H1 (cell line): ENCODE measurements around the gene RFX2. TPM values are rescaled to one million over a fixed set of nuclear protein-coding genes. Genes with fewer than 3 reads are reported as not detected.

ENCODE experiments used
- CTCF ChIA-PET: fragments of 300-600 bp; sonication (Branson Sonifier 250); formaldehyde crosslinking; loops from one replicate; lab custom pipeline; 2021; ENCODE audit not compliant: partially characterized antibody; lab: Charles Lee
- POLR2A ChIA-PET: fragments of 300-600 bp; sonication (Branson Sonifier 250); formaldehyde crosslinking; loops from one replicate; lab custom pipeline; 2021; ENCODE audit warnings: inconsistent platforms; ENCODE audit not compliant: partially characterized antibody; lab: Charles Lee
- DNase-seq, 2 experiments: peaks; one replicate each; pipeline versions ENCODE4 v3.0.0 to v3.0.0-alpha.2; 2010 to 2022; ENCODE audit warnings: low spot score in 2 of 2, low read depth in 1 of 2, mixed read lengths in 1 of 2
- FAIRE-seq: peaks from 2 replicates; lab custom pipeline; 2011; peaks lifted over from hg19 to GRCh38; lab: Jason Lieb, UNC
- H2AFZ ChIP-seq: 2 replicates; pipeline ENCODE4 v1.8.1; 2012; ENCODE audit warnings: low read length, inconsistent platforms
- H2AK5ac ChIP-seq: 2 replicates; pipeline ENCODE4 v1.6.1; 2013; ENCODE audit warnings: low read depth, low read length
- H2BK120ac ChIP-seq: replicated peaks from 2 replicates; pipeline ENCODE3; 2013; ENCODE audit warnings: low read depth, low read length, inconsistent platforms
- H2BK12ac ChIP-seq: 2 replicates; pipeline ENCODE4 v1.6.1; 2013; ENCODE audit warnings: low read depth, low read length
- H2BK15ac ChIP-seq: 2 replicates; pipeline ENCODE4 v1.6.1; 2013; ENCODE audit warnings: low read length
- H2BK20ac ChIP-seq: 2 replicates; pipeline ENCODE4 v1.6.1; 2013; ENCODE audit warnings: low read length
- H2BK5ac ChIP-seq: 2 replicates; pipeline ENCODE4 v1.6.1; 2013; ENCODE audit warnings: low read depth, low read length
- H3K14ac ChIP-seq: 2 replicates; pipeline ENCODE4 v1.6.1; 2013; ENCODE audit warnings: inconsistent platforms; ENCODE audit not compliant: insufficient read length
- H3K18ac ChIP-seq: 2 replicates; pipeline ENCODE4 v1.6.1; 2013; ENCODE audit warnings: low read length; ENCODE audit errors: extremely low read depth
- H3K23ac ChIP-seq: 2 replicates; pipeline ENCODE4 v1.6.1; 2013; ENCODE audit warnings: inconsistent platforms; ENCODE audit not compliant: insufficient read length
- H3K23me2 ChIP-seq: 2 replicates; pipeline ENCODE4 v1.6.1; 2013; ENCODE audit warnings: low read depth, low read length
- H3K27ac ChIP-seq: 2 replicates; pipeline ENCODE4 v1.6.1; 2011; ENCODE audit warnings: low read depth, low read length, inconsistent platforms
- H3K27me3 ChIP-seq, 4 experiments: replicated peaks in 1 of 4; 1 replicate in 1 of 4; 2 replicates in 3 of 4; pipeline versions ENCODE4 v1.6.1 to v1.8.1; 2011 to 2013; ENCODE audit warnings: low read length in 3 of 4, mild to moderate bottlenecking in 3 of 4, inconsistent platforms in 2 of 4, mixed read lengths in 2 of 4, moderate library complexity in 1 of 4; ENCODE audit not compliant: control insufficient read depth in 3 of 4, insufficient read depth in 3 of 4; ENCODE audit errors: extremely low read depth in 1 of 4
- H3K36me3 ChIP-seq, 4 experiments: 2 replicates each; pipeline versions ENCODE4 v1.6.1 to v1.8.1; 2011 to 2013; ENCODE audit warnings: mild to moderate bottlenecking in 4 of 4, low read length in 3 of 4, moderate library complexity in 2 of 4, control low read depth in 1 of 4, inconsistent platforms in 1 of 4; ENCODE audit not compliant: insufficient read depth in 4 of 4, control insufficient read depth in 2 of 4
- H3K4ac ChIP-seq: replicated peaks from 2 replicates; pipeline ENCODE3; 2013; ENCODE audit warnings: low read length, low read depth, mixed read lengths, inconsistent platforms; ENCODE audit not compliant: insufficient read length
- H3K4me1 ChIP-seq, 4 experiments: replicated peaks in 1 of 4; 1 replicate in 1 of 4; 2 replicates in 3 of 4; pipeline versions ENCODE4 v1.6.1 to v1.8.1; 2011 to 2013; ENCODE audit warnings: low read length in 3 of 4, inconsistent platforms in 2 of 4, mixed read lengths in 1 of 4; ENCODE audit not compliant: insufficient read depth in 4 of 4, control insufficient read depth in 3 of 4
- H3K4me2 ChIP-seq, 2 experiments: 2 replicates each; pipeline versions ENCODE4 v1.6.1 to v1.8.1; 2011 to 2013; ENCODE audit warnings: low read depth in 2 of 2, low read length in 2 of 2, control low read depth in 1 of 2, inconsistent platforms in 1 of 2, mild to moderate bottlenecking in 1 of 2; ENCODE audit not compliant: insufficient read depth in 1 of 2
- H3K4me3 ChIP-seq, 4 experiments: fragments of 200-600, 300-600 bp in 1 of 4; sonication (generic), shearing (Covaris generic), sonication (Bioruptor Twin) in 1 of 4; 2 replicates each; pipeline versions ENCODE4 v1.5.1 to v1.8.1; 2011 to 2016; ENCODE audit warnings: low read length in 4 of 4, low read depth in 3 of 4, control low read depth in 2 of 4, inconsistent platforms in 2 of 4, mild to moderate bottlenecking in 2 of 4, mixed read lengths in 1 of 4, moderate library complexity in 1 of 4; ENCODE audit not compliant: insufficient read depth in 2 of 4; ENCODE audit errors: extremely low read depth in 1 of 4
- H3K56ac ChIP-seq: replicated peaks from 2 replicates; pipeline ENCODE3; 2013; ENCODE audit warnings: low read depth, mild to moderate bottlenecking, mixed read lengths, low read length, inconsistent platforms; ENCODE audit not compliant: insufficient read length
- H3K79me1 ChIP-seq: 2 replicates; pipeline ENCODE4 v1.6.1; 2013; ENCODE audit warnings: low read depth, low read length, control low read depth
- H3K79me2 ChIP-seq, 2 experiments: 2 replicates each; pipeline versions ENCODE4 v1.6.1 to v1.8.1; 2012 to 2013; ENCODE audit warnings: low read length in 2 of 2, mild to moderate bottlenecking in 2 of 2, inconsistent platforms in 1 of 2; ENCODE audit not compliant: insufficient read depth in 2 of 2, control insufficient read depth in 1 of 2
- H3K9ac ChIP-seq, 4 experiments: replicated peaks in 1 of 4; 1 replicate in 1 of 4; 2 replicates in 3 of 4; pipeline versions ENCODE4 v1.6.1 to v1.8.1; 2011 to 2013; ENCODE audit warnings: low read depth in 3 of 4, low read length in 3 of 4, control low read depth in 2 of 4, mild to moderate bottlenecking in 2 of 4, moderate library complexity in 2 of 4, inconsistent platforms in 1 of 4; ENCODE audit errors: extremely low read depth in 1 of 4
- H3K9me3 ChIP-seq, 2 experiments: 2 replicates each; pipeline versions ENCODE4 v1.6.1 to v1.8.1; 2012 to 2013; ENCODE audit warnings: mild to moderate bottlenecking in 2 of 2, moderate library complexity in 2 of 2, control low read depth in 1 of 2, inconsistent platforms in 1 of 2, low read depth in 1 of 2, low read length in 1 of 2, mixed read lengths in 1 of 2; ENCODE audit not compliant: insufficient read depth in 2 of 2
- H4K20me1 ChIP-seq, 2 experiments: replicated peaks in 1 of 2; 2 replicates each; pipeline versions ENCODE3 to v1.8.1; 2011 to 2013; ENCODE audit warnings: inconsistent platforms in 2 of 2, low read length in 2 of 2, mild to moderate bottlenecking in 1 of 2; ENCODE audit not compliant: insufficient read depth in 2 of 2, control insufficient read depth in 1 of 2
- H4K5ac ChIP-seq: 2 replicates; pipeline ENCODE4 v1.6.1; 2013; ENCODE audit warnings: low read length, low read depth, mixed read lengths, inconsistent platforms; ENCODE audit not compliant: insufficient read length
- H4K8ac ChIP-seq: 2 replicates; pipeline ENCODE4 v1.8.0; 2013; ENCODE audit warnings: mild to moderate bottlenecking, moderate library complexity, low read length, inconsistent platforms; ENCODE audit not compliant: insufficient read depth; ENCODE audit errors: extremely low read depth
- H4K91ac ChIP-seq: replicated peaks from 2 replicates; pipeline ENCODE3; 2013; ENCODE audit warnings: low read length, mixed read lengths, inconsistent platforms; ENCODE audit not compliant: insufficient read length
- ASH2L ChIP-seq: fragments of 200-600, 300-600 bp; sonication (generic); IDR thresholded peaks from one replicate; pipeline ENCODE4 v1.7.1; 2017; ENCODE audit warnings: low read length
- BACH1 ChIP-seq: IDR thresholded peaks from 2 replicates; pipeline ENCODE4 v1.6.1; 2012; ENCODE audit warnings: low read length, improper control_type of control experiment
- BCL11A ChIP-seq, 2 experiments: IDR thresholded peaks; one replicate each; pipeline ENCODE4 v1.6.1; 2011; ENCODE audit warnings: low read depth in 2 of 2, low read length in 2 of 2, mild to moderate bottlenecking in 2 of 2
- EP300 ChIP-seq, 2 experiments: IDR thresholded peaks; 1 replicate in 1 of 2; 2 replicates in 1 of 2; pipeline ENCODE4 v1.6.1; 2011 to 2012; ENCODE audit warnings: low read depth in 2 of 2, low read length in 2 of 2, mild to moderate bottlenecking in 2 of 2, borderline replicate concordance in 1 of 2, inconsistent platforms in 1 of 2, moderate library complexity in 1 of 2
- NANOG ChIP-seq: IDR thresholded peaks from 2 replicates; pipeline ENCODE4 v1.6.1; 2011; ENCODE audit warnings: low read length, low read depth, mild to moderate bottlenecking, inconsistent platforms; ENCODE audit not compliant: insufficient read depth, poor library complexity, severe bottlenecking
- RBBP5 ChIP-seq: IDR thresholded peaks from 2 replicates; pipeline ENCODE4 v1.7.1; 2012; ENCODE audit warnings: low read depth, mild to moderate bottlenecking, inconsistent platforms, low read length, moderate library complexity, borderline replicate concordance
- SP1 ChIP-seq: IDR thresholded peaks from 2 replicates; pipeline ENCODE4 v1.6.1; 2011; ENCODE audit warnings: low read depth, low read length
- SP4 ChIP-seq: IDR thresholded peaks from 2 replicates; pipeline ENCODE4 v1.6.1; 2012; ENCODE audit warnings: low read length, inconsistent platforms
- TEAD4 ChIP-seq: IDR thresholded peaks from 2 replicates; pipeline ENCODE4 v1.6.1; 2012; ENCODE audit warnings: low read depth, low read length, inconsistent platforms, mixed read lengths
- WGBS, 2 experiments: shearing (Covaris generic) in 1 of 2; methylation state at CpG; one replicate each; pipeline versions ENCODE4 v1.1.6 to v1.1.7; 2013 to 2015; ENCODE audit warnings: low lambda C conversion rate in 2 of 2, mixed read lengths in 2 of 2, inconsistent platforms in 1 of 2, low coverage in 1 of 2, missing lambda C conversion rate in 1 of 2; ENCODE audit not compliant: insufficient replicate concordance in 2 of 2, insufficient coverage in 1 of 2, insufficient read length in 1 of 2; ENCODE audit errors: extremely low coverage in 1 of 2, missing lambda C conversion rate in 1 of 2; 5-methylcytosine and 5-hydroxymethylcytosine counted together
- polyA plus RNA-seq, 7 experiments: library from polyadenylated mRNA; depleted of rRNA in 3 of 7; stranded (reverse) in 5 of 7; unstranded in 2 of 7; fragments of >200 nt in 5 of 7; fragments of 200-250 nt in 2 of 7; gene quantifications; 1 replicate in 5 of 7; 2 replicates in 1 of 7; 4 replicates in 1 of 7; pipeline versions ENCODE4 v1.2.1 to v1.2.3, GENCODE V29; 2011 to 2013; ENCODE audit warnings: missing spikeins in 2 of 7, mixed read lengths in 2 of 7
- total RNA-seq: library from RNA; stranded (reverse); fragmentation: NEBNext Ultra II Directional; extraction: Animal tissue kit (Norgen Biotek cat#: 25700); gene quantifications from 2 replicates; pipeline ENCODE4 v1.2.1, GENCODE V29; 2021
- TF ChIP-seq, protein P1 (sequence below): IDR thresholded peaks from 2 replicates; pipeline ENCODE4 v1.6.1; 2012; ENCODE audit warnings: inconsistent platforms
- TF ChIP-seq, protein P2 (sequence below): IDR thresholded peaks from 2 replicates; pipeline ENCODE4 v1.6.1; 2011; ENCODE audit warnings: low read length, improper control_type of control experiment

The RFX2 gene
- total and polyA plus RNA-seq, 2 of the 8 experiments (the other 6 are each of a cell fraction or from before 2014, with no cell fraction given): 4.8 to 5.3 TPM

DNA sequence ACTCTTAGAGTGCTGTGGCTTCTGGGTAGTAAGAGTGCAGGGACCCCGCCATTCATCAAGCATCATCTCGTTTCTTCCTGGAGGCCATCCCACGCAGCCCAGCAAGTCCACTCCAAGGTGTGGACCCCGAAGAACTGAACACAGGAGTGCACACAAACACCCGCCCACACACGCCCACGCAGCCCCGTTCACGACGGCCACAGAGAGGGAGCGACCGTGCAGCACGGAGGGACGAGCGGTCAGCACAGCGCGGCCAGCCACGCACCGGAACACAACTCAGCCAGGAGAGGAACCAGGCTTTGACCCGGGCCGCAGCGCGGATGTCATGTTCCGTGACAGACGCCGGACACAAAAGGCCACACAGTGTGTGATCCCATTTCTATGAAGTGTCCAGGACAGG is 114.2 kb downstream of the RFX2 start:
- Histone ChIP-seq H3K9me3 (0 out of 4 replicates have a peak, but pooled peaks cover 0 to under 1% of the 10 kb centered on the region in 2 experiments), H3K27ac (no peak overlapping the region), H4K91ac (no peak overlapping the region), H2BK15ac (no peak overlapping the region), H2BK12ac (no peak overlapping the region), H4K20me1 (no peaks in the 10 kb centered on the region), H2BK5ac (no peak overlapping the region), H3K79me1 (no peaks in the 10 kb centered on the region), H3K27me3 (peaks cover 0 to 3% (median 0%) of the 10 kb centered on the region in 4 experiments; a peak in 1 of 7 replicates), H2BK20ac (no peak overlapping the region), H4K8ac (no peak overlapping the region), H3K4ac (no peak overlapping the region), H3K79me2 (no peaks in the 10 kb centered on the region), H3K9ac (no peak overlapping the region; a peak in 1 of 7 replicates), H2AFZ (no peak overlapping the region), H3K23ac (no peak overlapping the region), H3K23me2 (no peaks in the 10 kb centered on the region; the same call in 1 of the 2 replicates), H3K56ac (no peak overlapping the region), H3K18ac (no peak overlapping the region), H3K4me2 (no peak overlapping the region), H3K36me3 (no peaks in the 10 kb centered on the region), H3K14ac (no peak overlapping the region), H3K4me1 (no peaks in the 10 kb centered on the region; a peak in 1 of 7 replicates), H2AK5ac (no peak overlapping the region), H4K5ac (no peak overlapping the region), H2BK120ac (no peak overlapping the region), H3K4me3 (no peak overlapping the region)
- DNase-seq: no peak
- WGBS, 2 experiments: 88% methylated on average over 23 of the region's 26 CpGs; no CpG with 5 or more reads in 1 of the 2 experiments
- TF ChIP-seq, protein P1, sequence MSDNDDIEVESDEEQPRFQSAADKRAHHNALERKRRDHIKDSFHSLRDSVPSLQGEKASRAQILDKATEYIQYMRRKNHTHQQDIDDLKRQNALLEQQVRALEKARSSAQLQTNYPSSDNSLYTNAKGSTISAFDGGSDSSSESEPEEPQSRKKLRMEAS: no peak
- TF ChIP-seq BCL11A (IDR thresholded peaks at IDR 0.05; ENCODE audit: low read depth in 2 of 2, low read length in 2 of 2): no peak
- TF ChIP-seq, protein P2, sequence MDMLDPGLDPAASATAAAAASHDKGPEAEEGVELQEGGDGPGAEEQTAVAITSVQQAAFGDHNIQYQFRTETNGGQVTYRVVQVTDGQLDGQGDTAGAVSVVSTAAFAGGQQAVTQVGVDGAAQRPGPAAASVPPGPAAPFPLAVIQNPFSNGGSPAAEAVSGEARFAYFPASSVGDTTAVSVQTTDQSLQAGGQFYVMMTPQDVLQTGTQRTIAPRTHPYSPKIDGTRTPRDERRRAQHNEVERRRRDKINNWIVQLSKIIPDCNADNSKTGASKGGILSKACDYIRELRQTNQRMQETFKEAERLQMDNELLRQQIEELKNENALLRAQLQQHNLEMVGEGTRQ: no peak
- TF ChIP-seq RBBP5: no peak
- TF ChIP-seq BACH1: no peak
- TF ChIP-seq EP300 (IDR thresholded peaks at IDR 0.05; ENCODE audit: borderline replicate concordance in 1 of 2, low read depth in 2 of 2, low read length in 2 of 2): no peak
- TF ChIP-seq NANOG: no peak
- TF ChIP-seq TEAD4: no peak
- TF ChIP-seq ASH2L: no peak
- TF ChIP-seq SP1: no peak
- TF ChIP-seq SP4: no peak
- no peak for FAIRE-seq
- ChIA-PET POLR2A (no interaction called here), CTCF (interaction anchor here (0.6 to 7.7 kb wide), 6 partner anchors 9 to 218 kb away, joined by 3 to 108 read pairs (median 4); no protein-coding TSS in a partner anchor)
